Activated naive CD8-positive, alpha-beta T cell treated with anti-CD3 and anti-CD28 coated beads for 36 hours (primary cell): Measurements from ENCODE around the gene DNHD1. TPM values are rescaled to one million over a fixed set of nuclear protein-coding genes. Genes with fewer than 3 reads are reported as not detected.

Experiments used
- DNase-seq: peaks from one replicate; pipeline ENCODE4 v3.0.0; 2021
- H3K27ac Mint-ChIP-seq: one replicate; pipeline ENCODE4 v1.8.0; 2022; ENCODE audit warnings: mild to moderate bottlenecking, moderate library complexity, mixed read lengths
- H3K27me3 Mint-ChIP-seq: one replicate; pipeline ENCODE4 v1.8.0; 2022; ENCODE audit warnings: mild to moderate bottlenecking, mixed read lengths
- H3K36me3 Mint-ChIP-seq: one replicate; pipeline ENCODE4 v1.8.0; 2021; ENCODE audit warnings: mild to moderate bottlenecking, mixed read lengths
- H3K4me1 Mint-ChIP-seq: one replicate; pipeline ENCODE4 v1.8.0; 2021; ENCODE audit warnings: mixed read lengths
- H3K4me3 Mint-ChIP-seq: one replicate; pipeline ENCODE4 v1.8.0; 2022; ENCODE audit warnings: mild to moderate bottlenecking, moderate library complexity, mixed read lengths
- H3K9me3 Mint-ChIP-seq: one replicate; pipeline ENCODE4 v1.8.0; 2022; ENCODE audit warnings: mixed read lengths
- total RNA-seq, 2 experiments: library from RNA; stranded (reverse); gene quantifications; one replicate each; pipeline ENCODE4 v1.2.3, GENCODE V29; 2021

DNHD1 gene
- total RNA-seq = 10 to 100 TPM; 11.6 to 11.7 TPM

GRCh38 chr11:6497069-6497839 lies at the start of gene DNHD1:
Gene DNHD1, plus strand, starts transcription at chr11:6497280. Its CDS starts 936 bp downstream, at chr11:6498216.
- no peaks in the 10 kb centered on the region for H3K9me3 Mint-ChIP-seq
- DNase-seq = no peak
- H3K36me3 Mint-ChIP-seq = peaks cover 19% of the 10 kb centered on the region
- no peak within 1 kb of the TSS for H3K4me3 Mint-ChIP-seq
- no peaks in the 10 kb centered on the region for H3K27me3 Mint-ChIP-seq
- peaks cover 11% of the 10 kb centered on the region for H3K4me1 Mint-ChIP-seq
- H3K27ac Mint-ChIP-seq = peak within 1 kb of the TSS; percentile 53

- Mint-ChIP-seq H3K27me3 (no peaks in the 10 kb centered on the region), H3K4me1 (no peaks in the 10 kb centered on the region), H3K36me3 (no peaks in the 10 kb centered on the region), H3K9me3 (no peaks in the 10 kb centered on the region), H3K4me3 (no peak overlapping the region), H3K27ac (no peak overlapping the region)
- no peak for DNase-seq
These were observed 48.5 kb upstream of the DNHD1 start for GRCh38 chr11:6448574-6448973.

DNA sequence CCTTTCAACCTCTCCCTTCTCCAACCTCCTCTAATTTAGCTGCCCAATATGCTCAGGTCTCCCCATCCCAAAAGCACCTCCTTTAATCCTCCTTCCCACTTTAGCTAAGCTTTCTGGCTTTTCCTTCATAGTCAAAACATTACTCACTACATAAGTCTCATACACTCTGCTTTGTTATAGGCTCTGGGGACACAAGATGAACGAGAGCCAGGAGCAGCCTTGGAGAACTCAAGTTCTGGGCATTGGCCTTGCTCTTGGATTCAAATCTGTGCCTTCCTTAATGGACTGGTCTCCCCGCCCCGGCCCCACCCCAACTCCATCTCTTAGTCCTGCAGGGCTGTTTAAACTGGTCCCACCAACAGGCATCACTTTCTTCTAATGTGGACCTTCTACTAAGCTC lies 44.9 kb upstream of the DNHD1 start:
- H3K27me3 Mint-ChIP-seq = no peaks in the 10 kb centered on the region
- H3K4me3 Mint-ChIP-seq = no peak overlapping the region
- no peaks in the 10 kb centered on the region for H3K4me1 Mint-ChIP-seq
- DNase-seq = no peak
- no peaks in the 10 kb centered on the region for H3K36me3 Mint-ChIP-seq
- H3K9me3 Mint-ChIP-seq = no peaks in the 10 kb centered on the region
- no peak overlapping the region for H3K27ac Mint-ChIP-seq

GRCh38 chr11:6453152-6453551 lies 43.9 kb upstream of the DNHD1 start:
- H3K4me3 Mint-ChIP-seq = no peak overlapping the region

DNA sequence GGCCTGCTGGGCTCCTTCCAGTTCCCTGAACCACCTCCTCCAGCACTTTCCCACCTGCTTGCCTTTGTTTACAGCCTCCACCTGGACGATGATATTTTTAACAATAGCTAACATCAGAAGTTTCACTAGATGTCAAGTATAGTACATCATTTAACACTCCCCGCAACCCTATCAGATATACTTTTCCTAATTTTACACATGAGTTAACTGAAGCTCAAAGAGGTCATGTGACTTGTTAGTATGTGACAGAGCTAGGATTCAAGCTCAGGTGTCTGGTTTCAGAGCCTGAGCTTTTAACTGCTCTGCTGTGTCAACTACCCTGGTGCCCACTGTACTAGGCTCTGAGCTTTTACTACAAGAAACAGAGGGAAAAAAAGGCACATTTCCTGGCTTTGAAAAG lies 42.0 kb upstream of the DNHD1 start:
- DNase-seq = no peak
- H3K9me3 Mint-ChIP-seq = no peaks in the 10 kb centered on the region
- H3K27me3 Mint-ChIP-seq = no peaks in the 10 kb centered on the region
- H3K36me3 Mint-ChIP-seq = no peaks in the 10 kb centered on the region
- H3K27ac Mint-ChIP-seq = no peak overlapping the region
- no peaks in the 10 kb centered on the region for H3K4me1 Mint-ChIP-seq
- H3K4me3 Mint-ChIP-seq = no peak overlapping the region

More at GRCh38 chr11:6453152-6453551, 43.9 kb upstream of the DNHD1 start:
- Mint-ChIP-seq H3K4me1 (no peaks in the 10 kb centered on the region), H3K9me3 (no peaks in the 10 kb centered on the region), H3K27ac (no peak overlapping the region), H3K27me3 (no peaks in the 10 kb centered on the region), H3K36me3 (no peaks in the 10 kb centered on the region)
- DNase-seq = no peak

GRCh38 chr11:6456361-6457073 lies 40.6 kb upstream of the DNHD1 start:
- no peak overlapping the region for H3K27ac Mint-ChIP-seq
- H3K4me1 Mint-ChIP-seq = no peaks in the 10 kb centered on the region
- H3K9me3 Mint-ChIP-seq = no peaks in the 10 kb centered on the region
- no peak for DNase-seq
- no peaks in the 10 kb centered on the region for H3K27me3 Mint-ChIP-seq
- H3K36me3 Mint-ChIP-seq = no peaks in the 10 kb centered on the region
- no peak overlapping the region for H3K4me3 Mint-ChIP-seq

GRCh38 chr11:6457581-6458320 lies 39.3 kb upstream of the DNHD1 start:
- Mint-ChIP-seq H3K4me1 (no peaks in the 10 kb centered on the region), H3K27ac (no peak overlapping the region), H3K36me3 (no peaks in the 10 kb centered on the region), H3K9me3 (no peaks in the 10 kb centered on the region), H3K4me3 (no peak overlapping the region), H3K27me3 (no peaks in the 10 kb centered on the region)
- no peak for DNase-seq

- DNase-seq = no peak
- Mint-ChIP-seq H3K27ac (no peak overlapping the region), H3K27me3 (no peaks in the 10 kb centered on the region), H3K36me3 (peaks cover 2% of the 10 kb centered on the region), H3K9me3 (no peaks in the 10 kb centered on the region), H3K4me1 (no peaks in the 10 kb centered on the region), H3K4me3 (no peak overlapping the region)
These were observed 38.6 kb upstream of the DNHD1 start for GRCh38 chr11:6458352-6459098.

- H3K36me3 Mint-ChIP-seq = peaks cover 2% of the 10 kb centered on the region
- no peak overlapping the region for H3K4me3 Mint-ChIP-seq
- no peaks in the 10 kb centered on the region for H3K9me3 Mint-ChIP-seq
- no peaks in the 10 kb centered on the region for H3K4me1 Mint-ChIP-seq
- no peaks in the 10 kb centered on the region for H3K27me3 Mint-ChIP-seq
- DNase-seq = no peak
- H3K27ac Mint-ChIP-seq = no peak overlapping the region
These were observed 38.0 kb upstream of the DNHD1 start for GRCh38 chr11:6459099-6459450.

DNA sequence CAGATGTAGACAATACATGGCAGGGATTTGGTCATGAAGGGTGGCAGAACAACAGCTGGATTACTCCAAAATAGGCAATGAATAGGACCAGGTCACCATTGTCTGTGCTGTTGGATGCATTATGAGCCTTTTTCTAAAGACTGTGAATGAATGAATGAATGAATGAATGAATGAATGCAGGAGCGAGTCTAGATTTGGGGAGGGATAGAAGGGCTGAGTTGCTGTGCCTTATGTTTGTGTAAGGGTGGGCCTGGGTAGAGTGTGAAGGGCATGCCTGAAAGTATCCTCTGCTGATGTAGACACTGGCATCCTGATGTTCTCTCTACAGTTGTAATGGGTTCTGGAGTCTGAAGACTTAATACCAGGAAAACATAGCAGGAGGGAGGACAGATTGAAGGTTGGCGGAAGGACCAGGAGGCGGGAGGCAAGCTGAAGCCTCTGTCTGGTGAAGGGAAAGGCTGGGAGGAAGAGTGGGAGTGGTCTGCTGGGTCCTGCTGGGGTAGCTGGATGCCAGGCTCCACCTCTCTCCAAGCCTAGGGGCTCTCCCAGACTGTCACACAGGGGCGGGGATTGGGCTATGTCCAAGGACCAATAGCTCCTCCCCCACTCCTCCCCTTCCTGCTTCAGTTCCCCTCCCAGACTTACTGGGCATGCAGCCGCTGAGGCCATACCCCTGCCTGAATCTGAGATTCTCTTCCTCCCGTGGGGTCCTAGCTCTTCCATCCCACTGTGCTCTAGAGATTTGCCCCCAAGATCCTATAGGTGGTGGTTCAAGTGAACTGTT lies 28.2 kb upstream of the DNHD1 start:
- Mint-ChIP-seq H3K36me3 (no peaks in the 10 kb centered on the region), H3K27ac (no peak overlapping the region), H3K27me3 (no peaks in the 10 kb centered on the region), H3K9me3 (no peaks in the 10 kb centered on the region), H3K4me1 (peaks cover 11% of the 10 kb centered on the region), H3K4me3 (no peak overlapping the region)
- peak; percentile 21 for DNase-seq

DNA sequence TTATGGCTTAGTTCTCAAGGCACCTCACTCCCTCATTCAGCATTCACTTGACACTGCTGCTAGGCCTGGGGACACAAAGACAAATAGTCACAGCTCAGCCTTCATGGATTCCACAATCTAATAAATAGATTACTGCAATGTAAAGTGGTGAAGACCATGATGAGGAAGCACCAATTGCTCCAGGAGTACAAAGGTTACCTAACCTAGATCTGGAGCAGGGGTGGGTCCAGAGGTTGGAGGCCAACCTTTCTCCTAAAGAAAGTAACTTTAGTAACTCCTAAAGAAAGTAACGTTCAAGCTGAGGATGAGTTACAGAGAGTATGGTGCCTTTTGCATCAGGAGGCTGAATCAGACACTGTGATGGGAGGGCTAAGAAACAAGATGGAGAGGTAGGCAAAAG lies 27.5 kb upstream of the DNHD1 start:
- H3K27me3 Mint-ChIP-seq = no peaks in the 10 kb centered on the region
- H3K36me3 Mint-ChIP-seq = no peaks in the 10 kb centered on the region
- DNase-seq = no peak
- H3K4me1 Mint-ChIP-seq = peaks cover 16% of the 10 kb centered on the region
- H3K4me3 Mint-ChIP-seq = no peak overlapping the region
- no peak overlapping the region for H3K27ac Mint-ChIP-seq
- no peaks in the 10 kb centered on the region for H3K9me3 Mint-ChIP-seq

GRCh38 chr11:6472934-6473333 lies 24.1 kb upstream of the DNHD1 start:
- peaks cover 3% of the 10 kb centered on the region for H3K36me3 Mint-ChIP-seq
- peak overlapping the region; percentile 40 for H3K4me3 Mint-ChIP-seq
- peaks cover 16% of the 10 kb centered on the region for H3K4me1 Mint-ChIP-seq
- no peaks in the 10 kb centered on the region for H3K9me3 Mint-ChIP-seq
- no peak overlapping the region for H3K27ac Mint-ChIP-seq
- no peaks in the 10 kb centered on the region for H3K27me3 Mint-ChIP-seq
- no peak for DNase-seq

DNA sequence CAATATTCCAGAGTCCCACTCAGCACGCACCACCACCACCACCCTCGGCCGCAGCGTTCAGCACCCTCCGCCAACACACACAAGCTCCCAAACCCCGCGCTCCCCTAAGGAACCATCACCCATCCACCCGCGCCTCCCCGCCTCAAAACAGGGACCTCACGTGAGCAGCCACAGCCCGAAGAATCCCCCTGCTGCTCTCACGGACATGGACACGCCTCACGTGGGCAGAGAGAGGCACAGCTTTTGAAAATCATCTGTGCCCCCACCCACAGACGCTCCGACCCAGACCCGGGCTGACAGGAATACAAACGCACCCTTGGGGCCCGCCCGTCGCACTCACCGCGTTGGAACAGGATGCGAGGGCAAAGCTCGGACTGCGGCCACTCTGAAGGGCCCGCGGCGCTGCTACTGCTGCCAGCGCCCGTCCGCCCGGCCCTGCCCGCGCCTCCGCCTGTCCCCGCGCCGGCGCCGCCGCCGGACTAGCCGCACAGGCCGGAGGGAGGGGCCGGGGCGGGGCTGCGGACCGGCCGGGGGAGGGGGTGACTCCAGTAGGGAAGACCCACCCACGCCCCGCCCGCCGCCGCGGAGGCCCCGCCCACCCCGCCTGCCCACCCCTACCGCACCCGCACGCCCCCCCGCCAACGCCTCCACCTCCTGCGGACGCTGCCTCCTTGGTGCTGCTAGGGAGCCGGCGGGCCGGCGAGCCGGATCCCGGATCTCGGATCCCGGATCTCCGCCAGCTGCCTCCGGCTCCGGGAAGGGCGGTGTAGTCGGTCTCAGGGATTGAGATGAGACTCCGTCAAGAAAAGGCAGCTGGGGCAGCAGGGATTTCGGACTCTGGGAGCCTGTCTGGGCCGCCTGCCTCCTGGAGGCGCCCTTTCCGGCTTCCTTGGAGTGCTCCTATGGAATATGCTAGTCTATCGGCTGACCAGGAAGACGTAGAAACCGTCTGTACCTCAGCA lies 23.3 kb upstream of the DNHD1 start, which contains the start of gene TRIM3:
TSS of gene TRIM3 (minus strand) at position 491 of the 962 bp plus-strand sequence. CDS start 8,246 bp downstream, outside the sequence.
- no peaks in the 10 kb centered on the region for H3K27me3 Mint-ChIP-seq
- H3K4me3 Mint-ChIP-seq = peak within 1 kb of the TSS; percentile 78
- no peak within 1 kb of the TSS for H3K27ac Mint-ChIP-seq
- no peaks in the 10 kb centered on the region for H3K9me3 Mint-ChIP-seq
- peaks cover 16% of the 10 kb centered on the region for H3K4me1 Mint-ChIP-seq
- peak; percentile 57 for DNase-seq
- H3K36me3 Mint-ChIP-seq = peaks cover 4% of the 10 kb centered on the region
